Measurements from ENCODE around the gene NLGN1.

Gene NLGN1

DNA sequence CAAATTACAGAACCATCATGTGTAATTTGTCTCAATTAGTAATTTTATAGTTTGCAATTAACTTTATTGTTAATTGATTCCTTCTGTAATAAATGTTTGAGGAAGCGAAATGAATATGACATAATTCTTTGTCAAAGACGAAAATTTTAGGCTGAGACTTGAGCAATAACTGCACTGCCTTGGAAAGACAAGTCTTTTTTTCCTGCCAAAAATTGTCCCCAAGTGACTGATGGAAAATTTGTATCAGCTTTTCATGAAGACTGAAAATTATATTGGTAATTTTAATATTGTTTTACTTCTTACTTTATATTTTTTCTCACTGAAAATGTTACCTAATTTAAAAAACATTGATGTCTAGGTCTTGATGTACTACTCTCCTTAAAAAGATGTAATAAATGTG, 622.6 kb downstream of the NLGN1 start:
- DNase-seq: no peak

GRCh38 chr3:174023421-174023820, 625.9 kb downstream of the NLGN1 start:
- DNase-seq: no peak

DNA sequence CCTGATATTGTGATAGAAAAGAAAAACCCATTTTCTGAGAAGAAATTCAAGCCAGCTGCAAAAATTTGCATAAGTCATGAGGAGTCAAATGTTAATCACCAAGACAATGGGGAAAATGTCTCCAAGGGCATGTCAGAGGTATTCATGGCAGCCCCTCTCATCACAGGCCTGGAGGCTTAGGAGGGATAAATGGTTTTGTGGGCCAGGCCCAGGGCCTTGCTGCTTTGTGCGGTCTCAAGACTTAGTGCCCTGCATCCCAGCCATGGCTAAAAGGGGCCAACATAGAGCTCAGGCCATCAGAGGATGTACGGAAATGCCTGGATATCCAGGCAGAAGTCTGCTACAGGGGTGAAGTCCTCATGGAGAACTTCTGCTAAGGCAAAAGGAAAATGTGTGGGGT, 631.1 kb downstream of the NLGN1 start:
- no peak for DNase-seq

GRCh38 chr3:174035328-174035886, 637.9 kb downstream of the NLGN1 start:
- no peak for DNase-seq

DNA sequence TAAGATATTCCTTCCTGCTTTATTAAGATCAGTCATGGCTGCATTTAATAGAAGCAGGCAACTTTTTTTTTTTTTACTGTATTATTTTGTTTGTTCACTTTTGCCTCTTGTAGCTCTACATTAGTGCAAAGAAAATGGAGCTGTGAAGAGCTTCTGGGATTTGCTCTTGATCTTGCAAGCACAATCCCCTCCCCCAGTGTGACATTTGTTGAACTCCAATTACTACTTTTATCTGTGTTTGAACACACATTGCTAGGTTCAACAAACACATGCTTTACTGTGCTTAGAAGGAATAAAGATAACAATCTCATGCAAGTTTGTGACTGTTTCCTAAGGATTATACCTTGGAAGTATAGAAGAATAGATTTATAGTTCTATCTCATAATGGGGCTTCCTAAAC, 648.8 kb downstream of the NLGN1 start:
- DNase-seq: no peak

- no peak for DNase-seq
Observed at GRCh38 chr3:174049472-174049871, 651.9 kb downstream of the NLGN1 start.

GRCh38 chr3:174051191-174051590, 653.6 kb downstream of the NLGN1 start:
- DNase-seq: no peak

DNA sequence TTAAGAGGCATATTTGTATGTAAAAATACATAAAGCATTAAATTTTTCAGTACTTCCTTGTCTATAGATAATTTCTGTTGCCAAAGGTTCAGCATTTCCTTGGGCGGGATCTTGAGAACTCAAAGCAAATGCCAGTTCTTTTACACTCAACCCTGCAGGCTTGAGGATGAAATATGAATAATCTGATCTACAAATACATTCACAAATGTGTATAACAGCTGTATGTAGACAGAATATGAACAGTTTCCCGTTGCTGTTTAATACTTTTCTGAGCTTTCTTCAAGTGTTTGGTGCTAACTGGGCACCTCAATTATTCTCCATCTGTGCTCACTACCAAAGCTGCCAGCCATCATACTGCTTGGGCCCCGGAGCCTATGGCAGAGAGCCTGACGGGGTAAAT, 661.3 kb downstream of the NLGN1 start:
- DNase-seq: no peak

GRCh38 chr3:174060431-174060830, 662.9 kb downstream of the NLGN1 start:
- no peak for DNase-seq

- no peak for DNase-seq
Observed at GRCh38 chr3:174061162-174061561, 663.6 kb downstream of the NLGN1 start.

DNA sequence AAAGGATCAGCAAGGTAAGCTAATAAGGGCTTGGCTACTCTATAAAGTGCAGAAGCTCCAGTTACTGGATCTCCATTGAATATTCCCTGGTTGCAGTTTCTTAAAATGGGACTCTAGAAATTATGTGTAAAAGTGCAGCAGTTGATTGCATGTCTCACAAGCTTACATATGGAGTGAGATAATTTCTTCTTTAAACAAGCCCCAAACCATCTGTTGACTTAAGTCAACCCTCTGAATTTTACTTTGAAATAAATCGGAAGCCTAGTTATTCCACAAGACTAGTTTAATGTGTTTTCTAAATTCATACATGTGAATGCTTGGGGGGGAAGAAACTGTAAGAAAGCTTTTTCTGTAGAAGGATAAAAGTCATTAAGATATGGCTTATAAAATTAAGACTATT, 664.2 kb downstream of the NLGN1 start:
- no peak for DNase-seq

DNA sequence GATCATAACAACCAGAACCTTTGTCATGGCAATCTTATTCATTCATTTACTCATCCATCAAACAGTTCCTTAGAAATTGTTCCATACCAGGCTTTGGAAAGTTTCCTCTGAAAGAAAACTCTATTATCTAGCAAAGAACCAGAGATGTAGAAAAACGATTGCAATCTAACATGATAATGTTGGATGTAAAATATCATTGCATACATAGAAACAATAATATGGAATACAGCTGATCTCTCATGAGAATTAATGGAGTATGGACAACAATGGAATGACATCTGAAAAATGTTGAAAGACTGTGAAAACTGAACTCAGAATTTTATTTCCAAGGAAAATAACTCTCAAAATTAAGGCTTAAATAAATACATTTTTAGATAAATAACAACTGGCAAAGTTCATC, 665.4 kb downstream of the NLGN1 start:
- no peak for DNase-seq

DNA sequence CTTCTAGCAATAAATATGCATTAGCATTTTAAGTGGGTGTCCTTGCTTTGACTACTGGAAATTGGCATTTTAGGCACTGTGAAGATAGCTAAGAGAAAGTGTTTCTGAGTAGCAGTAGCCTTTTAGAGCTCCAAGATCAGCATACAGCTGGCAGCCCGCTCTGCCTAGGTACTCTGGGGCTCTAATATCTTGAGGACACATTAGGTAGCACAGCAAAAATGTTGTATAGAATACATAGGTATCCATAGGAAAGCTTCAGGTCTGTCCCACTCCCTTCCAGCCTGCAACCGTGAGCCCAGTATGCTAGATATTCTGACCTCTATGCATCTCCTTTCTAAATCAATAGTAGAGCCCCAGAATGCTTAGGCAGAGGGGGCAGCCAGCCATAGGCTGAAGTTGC, 670.5 kb downstream of the NLGN1 start:
- no peak for DNase-seq

DNA sequence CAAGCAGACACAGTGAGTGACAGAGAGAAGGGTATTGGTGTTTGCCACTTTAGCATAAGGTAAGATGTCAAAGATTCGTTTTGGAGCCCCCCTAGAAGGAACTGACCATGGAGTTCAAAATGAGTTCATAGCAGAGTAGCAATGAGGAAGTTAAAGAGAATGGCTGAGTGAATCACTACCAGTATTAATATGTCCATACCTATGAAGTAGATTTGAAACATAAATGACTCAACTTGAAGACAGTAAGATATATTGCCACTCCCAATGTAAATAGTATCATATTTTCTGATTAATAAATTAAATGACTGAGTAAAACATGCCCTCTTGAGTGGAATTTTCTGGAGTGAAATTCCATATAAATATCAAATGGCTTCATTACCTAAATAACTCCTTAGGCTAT, 675.1 kb downstream of the NLGN1 start:
- DNase-seq: no peak

- DNase-seq: no peak
Observed at GRCh38 chr3:174083706-174084105, 686.2 kb downstream of the NLGN1 start.

DNA sequence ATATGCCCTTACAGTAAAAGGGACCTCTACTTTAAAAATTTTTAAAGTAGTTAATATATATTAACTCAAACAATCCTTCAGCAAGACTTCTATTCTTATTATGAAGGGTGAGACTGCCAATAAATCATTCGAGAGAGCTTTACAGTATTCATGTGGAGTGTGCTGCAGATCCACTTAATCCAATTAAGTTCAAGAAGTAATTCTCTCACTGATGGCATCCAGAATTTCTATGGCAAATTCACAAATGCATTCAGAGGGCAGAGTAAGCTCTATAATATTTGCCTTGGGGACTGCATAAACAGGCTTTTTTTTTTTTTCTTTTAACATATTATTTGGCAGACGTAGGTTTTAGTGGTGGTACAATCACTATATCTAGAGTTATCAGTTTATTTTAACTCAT, 692.0 kb downstream of the NLGN1 start:
- DNase-seq: no peak

- no peak for DNase-seq
Observed at GRCh38 chr3:174094669-174095068, 697.1 kb downstream of the NLGN1 start.

- DNase-seq: no peak
Observed at GRCh38 chr3:174097686-174098085, 700.1 kb downstream of the NLGN1 start.

- DNase-seq: no peak
Observed at GRCh38 chr3:174098746-174099145, 701.2 kb downstream of the NLGN1 start.

DNA sequence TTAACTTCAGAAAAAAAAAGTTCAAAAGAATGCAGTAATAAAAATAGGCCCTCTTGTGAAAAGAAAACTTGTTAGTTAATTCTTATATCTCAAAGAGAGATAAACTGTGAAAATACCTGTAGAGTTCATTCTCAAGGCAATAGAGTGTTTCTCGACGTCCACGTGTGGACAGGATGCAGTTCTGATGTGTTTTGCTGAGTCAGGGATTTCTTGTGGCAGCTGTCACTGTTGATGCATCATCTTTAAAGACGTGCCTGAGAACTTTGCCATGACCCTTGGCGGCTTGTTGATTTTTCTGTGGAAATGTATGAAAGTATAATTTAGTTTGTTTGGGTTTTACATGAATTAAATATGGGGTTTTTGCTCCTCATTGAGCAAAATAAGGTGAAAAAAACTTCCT, 702.2 kb downstream of the NLGN1 start:
- DNase-seq: no peak

- no peak for DNase-seq
Observed at GRCh38 chr3:174100744-174101143, 703.2 kb downstream of the NLGN1 start.

DNA sequence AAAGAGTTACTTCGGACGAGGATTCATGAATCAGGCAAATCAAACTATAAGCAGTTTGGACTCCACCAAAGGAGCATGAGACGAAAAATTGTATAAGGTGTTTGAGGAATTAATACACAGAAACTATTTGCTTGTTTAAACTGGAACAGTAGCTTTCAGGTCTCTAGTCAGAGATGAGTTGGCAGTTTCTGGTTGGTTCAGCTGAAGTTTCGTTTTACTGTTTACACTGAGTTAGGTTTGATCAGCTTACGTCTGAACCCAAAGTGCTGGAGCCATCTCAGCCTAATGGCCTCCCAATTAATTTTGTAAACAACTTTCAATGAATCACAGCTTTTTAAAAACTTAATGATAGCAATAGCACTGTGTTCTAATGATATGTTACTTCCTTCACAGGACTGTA, 703.7 kb downstream of the NLGN1 start:
- no peak for DNase-seq

GRCh38 chr3:174102274-174102673, 704.7 kb downstream of the NLGN1 start:
- no peak for DNase-seq

DNA sequence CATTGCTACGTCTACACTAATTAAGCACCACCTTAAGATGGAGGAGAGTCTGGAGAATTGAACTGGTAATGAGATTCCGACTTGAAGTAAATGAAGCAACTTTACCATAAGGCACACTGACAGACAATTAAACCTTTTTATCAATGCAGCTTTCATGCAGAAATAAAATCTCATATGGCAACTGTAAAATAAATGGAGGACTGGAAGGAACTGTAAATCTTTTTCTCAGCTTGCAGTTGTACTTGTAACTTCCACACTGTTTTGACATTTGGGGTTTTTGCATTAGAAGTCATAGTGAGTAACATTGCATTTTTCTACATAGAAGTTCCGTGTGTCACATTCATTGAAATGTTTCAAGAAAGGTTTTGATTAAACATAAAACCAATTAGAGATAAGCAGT, 705.3 kb downstream of the NLGN1 start:
- DNase-seq: no peak

DNA sequence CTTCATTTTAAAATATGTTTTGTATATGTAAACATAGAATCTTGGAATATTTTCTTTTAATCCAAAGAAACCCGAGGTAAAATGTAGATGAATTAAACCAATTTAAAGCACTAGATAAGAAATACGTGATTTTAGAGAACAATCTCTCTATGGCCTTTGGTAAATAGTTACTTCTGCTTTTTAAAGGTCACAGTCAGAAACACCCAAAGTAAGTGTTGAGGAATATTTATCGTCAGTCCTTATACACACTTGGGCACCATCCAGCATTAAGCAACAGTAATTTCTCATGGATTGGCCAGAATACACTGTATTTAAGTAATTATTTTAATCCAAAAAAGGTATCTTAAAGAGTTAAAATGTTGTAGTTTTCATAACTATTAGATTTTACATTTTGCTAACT, 713.2 kb downstream of the NLGN1 start:
- peak in 1 of 2 experiments; percentile 8 for DNase-seq

DNA sequence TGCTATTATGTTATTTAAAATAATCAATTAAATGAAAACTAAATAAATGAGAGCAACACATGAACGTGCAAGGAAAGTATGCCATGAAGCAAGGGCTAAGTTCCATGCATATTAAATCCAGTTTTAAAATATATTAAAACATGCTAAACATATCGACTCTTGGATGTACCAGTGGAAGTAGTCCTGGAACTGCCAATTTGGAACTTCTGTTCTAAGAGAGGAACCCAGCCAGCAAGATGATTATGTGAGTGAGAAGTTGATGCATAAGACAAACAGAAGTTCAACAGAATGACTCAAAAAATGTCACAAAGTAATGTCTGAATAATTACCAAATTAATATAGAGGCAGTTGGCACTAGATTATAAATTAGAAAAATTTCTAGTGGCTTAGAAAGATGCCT, 714.2 kb downstream of the NLGN1 start:
- no peak for DNase-seq
